Suprapubic skin (tissue), 4 donors: ENCODE results near the gene SYNE2. TPM values are rescaled to one million over a fixed set of nuclear protein-coding genes. Genes with fewer than 3 reads are reported as not detected.

Source experiments
- DNase-seq, 2 donors: peaks; one replicate each; pipeline ENCODE4 v3.0.0-alpha.2; 2019; ENCODE audit warnings: low spot score in 2 of 2
- H3K27ac ChIP-seq: fragments of 200-600 bp; sonication (generic); one replicate; pipeline ENCODE4 v1.5.1; 2019
- H3K27me3 ChIP-seq: fragments of 200-600 bp; sonication (generic); one replicate; pipeline ENCODE4 v1.5.1; 2019
- H3K36me3 ChIP-seq: fragments of 200-600 bp; sonication (generic); one replicate; pipeline ENCODE4 v1.5.1; 2019
- H3K4me1 ChIP-seq: fragments of 200-600 bp; sonication (generic); one replicate; pipeline ENCODE4 v1.5.1; 2019
- H3K4me3 ChIP-seq: fragments of 200-600 bp; sonication (generic); one replicate; pipeline ENCODE4 v1.5.1; 2019; ENCODE audit warnings: mild to moderate bottlenecking
- H3K9me3 ChIP-seq: fragments of 200-600 bp; sonication (generic); one replicate; pipeline ENCODE4 v1.5.1; 2019
- CTCF ChIP-seq, 2 donors: fragments of 200-600 bp in 1 of 2; fragments of 450-650 bp in 1 of 2; sonication (generic) in 1 of 2; IDR thresholded peaks; one replicate each; pipeline ENCODE4 v1.5.1; 2016 to 2019; ENCODE audit warnings: antibody characterized with exemption in 2 of 2, mild to moderate bottlenecking in 1 of 2, moderate library complexity in 1 of 2
- EP300 ChIP-seq: sonication (generic); formaldehyde crosslinking; IDR thresholded peaks from one replicate; pipeline ENCODE4 v1.6.1; 2017; ENCODE audit warnings: antibody characterized with exemption
- POLR2A ChIP-seq, 2 donors: fragments of 450-650 bp; IDR thresholded peaks; one replicate each; pipeline ENCODE4 v1.6.1; 2017; ENCODE audit warnings: antibody characterized with exemption in 2 of 2, mild to moderate bottlenecking in 2 of 2, moderate library complexity in 2 of 2
- POLR2AphosphoS5 ChIP-seq, 3 donors: sonication (generic); formaldehyde crosslinking; IDR thresholded peaks; one replicate each; pipeline ENCODE4 v1.6.1; 2017; ENCODE audit warnings: antibody characterized with exemption in 3 of 3
- WGBS: methylation state at CpG from one replicate; pipeline ENCODE4 v1.1.5; 2018; 5-methylcytosine and 5-hydroxymethylcytosine counted together
- total RNA-seq, 4 donors: library from RNA; depleted of rRNA; stranded (reverse); fragments of >200 nt; gene quantifications; one replicate each; pipeline ENCODE4 v1.1.0, GENCODE V29; 2016

SYNE2 gene
- total RNA-seq, 4 donors from 2014 or later = 234 to 658 (median 244) TPM

GRCh38 chr14:64227856-64228255 lies 375.1 kb downstream of the SYNE2 start:
- Histone ChIP-seq H3K36me3 (peaks cover 80% of the 10 kb centered on the region), H3K27me3 (no peaks in the 10 kb centered on the region), H3K27ac (no peak overlapping the region), H3K4me3 (no peak overlapping the region), H3K9me3 (no peaks in the 10 kb centered on the region), H3K4me1 (no peaks in the 10 kb centered on the region)
- 20% methylated on average over 1 of the region's 1 CpG for WGBS
- DNase-seq = no peak
- TF ChIP-seq POLR2A (IDR thresholded peaks at IDR 0.05) (no peak), CTCF (IDR thresholded peaks at IDR 0.05) (no peak), POLR2AphosphoS5 (IDR thresholded peaks at IDR 0.05) (no peak), EP300 (no peak)

GRCh38 chr14:64229489-64229888 lies 376.7 kb downstream of the SYNE2 start:
- DNase-seq = no peak
- H3K4me3 ChIP-seq = no peak overlapping the region
- TF ChIP-seq CTCF (IDR thresholded peaks at IDR 0.05) (no peak), EP300 (no peak), POLR2A (IDR thresholded peaks at IDR 0.05) (no peak), POLR2AphosphoS5 (IDR thresholded peaks at IDR 0.05) (no peak)
- WGBS = 91% methylated on average over 3 of the region's 3 CpGs
- peaks cover 70% of the 10 kb centered on the region for H3K36me3 ChIP-seq
- H3K4me1 ChIP-seq = no peaks in the 10 kb centered on the region
- no peak overlapping the region for H3K27ac ChIP-seq
- no peaks in the 10 kb centered on the region for H3K27me3 ChIP-seq
- H3K9me3 ChIP-seq = no peaks in the 10 kb centered on the region

- Histone ChIP-seq H3K4me3 (no peak overlapping the region), H3K27me3 (no peaks in the 10 kb centered on the region), H3K9me3 (no peaks in the 10 kb centered on the region), H3K4me1 (no peaks in the 10 kb centered on the region), H3K36me3 (peaks cover 45% of the 10 kb centered on the region), H3K27ac (no peak overlapping the region)
- no peak for DNase-seq
- WGBS = 81% methylated on average over 9 of the region's 9 CpGs
- no peak for TF ChIP-seq EP300
- TF ChIP-seq POLR2A (IDR thresholded peaks at IDR 0.05) = no peak
- no peak for TF ChIP-seq POLR2AphosphoS5 (IDR thresholded peaks at IDR 0.05)
- TF ChIP-seq CTCF (IDR thresholded peaks at IDR 0.05) = no peak
These were observed 379.5 kb downstream of the SYNE2 start for GRCh38 chr14:64232095-64232838.

DNA sequence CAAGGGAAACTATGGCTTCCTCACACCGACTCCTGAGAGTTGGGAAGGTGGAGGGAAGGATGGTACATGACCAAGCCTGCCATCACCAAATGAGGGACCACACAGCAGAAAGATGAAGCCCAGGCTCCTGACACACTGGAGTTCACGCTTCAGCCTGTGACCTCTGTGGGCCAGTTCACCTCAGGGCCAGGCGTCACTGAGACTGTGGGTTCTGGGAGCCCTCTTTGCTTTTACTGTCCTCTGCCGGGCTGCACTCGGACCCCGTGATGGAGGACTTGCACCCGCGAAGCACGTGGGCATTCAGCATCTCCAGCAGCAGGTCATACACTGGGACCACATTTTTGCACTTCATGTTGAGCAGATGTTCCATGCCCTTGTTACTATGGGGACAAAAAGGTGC lies 380.1 kb downstream of the SYNE2 start:
- Histone ChIP-seq H3K27ac (no peak overlapping the region), H3K4me3 (no peak overlapping the region), H3K27me3 (no peaks in the 10 kb centered on the region), H3K9me3 (no peaks in the 10 kb centered on the region), H3K4me1 (no peaks in the 10 kb centered on the region), H3K36me3 (peaks cover 39% of the 10 kb centered on the region)
- no peak for DNase-seq
- 86% methylated on average over 4 of the region's 9 CpGs for WGBS
- TF ChIP-seq POLR2A (IDR thresholded peaks at IDR 0.05) (no peak), EP300 (no peak), CTCF (IDR thresholded peaks at IDR 0.05) (no peak), POLR2AphosphoS5 (IDR thresholded peaks at IDR 0.05) (no peak)

DNA sequence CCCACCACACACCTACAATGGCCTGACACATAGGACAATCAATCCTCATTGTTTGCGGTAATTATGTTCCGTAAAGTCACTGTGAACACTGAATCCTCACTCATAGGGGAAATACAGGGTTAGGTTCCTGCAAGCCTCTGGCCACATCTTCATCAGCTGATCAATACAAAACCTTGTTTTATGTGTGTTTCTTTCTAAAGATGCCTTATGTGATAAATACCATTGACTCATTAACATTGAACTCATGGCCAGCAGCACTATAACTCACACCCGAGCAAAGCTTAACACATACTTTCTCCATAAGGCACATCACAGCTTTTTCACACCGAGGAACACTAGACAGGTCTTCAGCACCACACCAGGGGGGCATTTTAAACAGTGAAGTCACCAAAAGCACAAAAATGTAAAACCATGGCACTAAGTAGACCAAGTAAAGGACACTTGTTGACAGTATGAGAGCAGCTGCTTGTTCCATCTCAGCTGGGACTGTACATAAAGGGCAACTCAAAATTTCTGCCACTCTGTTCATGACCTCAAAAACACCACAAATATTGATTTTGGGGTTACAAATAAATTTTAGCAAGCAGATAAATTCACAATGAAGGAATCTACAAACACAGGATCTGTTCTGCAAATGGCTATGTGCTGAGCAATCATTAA lies 380.9 kb downstream of the SYNE2 start:
- no peak overlapping the region for H3K27ac ChIP-seq
- WGBS = 92% methylated on average over 4 of the region's 4 CpGs
- TF ChIP-seq POLR2AphosphoS5 (IDR thresholded peaks at IDR 0.05) (no peak), CTCF (IDR thresholded peaks at IDR 0.05) (no peak), POLR2A (IDR thresholded peaks at IDR 0.05) (no peak), EP300 (no peak)
- H3K4me3 ChIP-seq = no peak overlapping the region
- no peaks in the 10 kb centered on the region for H3K27me3 ChIP-seq
- H3K9me3 ChIP-seq = no peaks in the 10 kb centered on the region
- H3K36me3 ChIP-seq = peaks cover 32% of the 10 kb centered on the region
- DNase-seq = no peak
- H3K4me1 ChIP-seq = no peaks in the 10 kb centered on the region
